NCI-H2196 (cell line): Measurements from ENCODE around the gene HDAC4.

Experiments used
- DNase-seq: peaks from one replicate; lab custom pipeline; 2025; ENCODE audit not compliant: unreplicated experiment; lab: John Stamatoyannopoulos, UW

The HDAC4 gene

GRCh38 chr2:239022437-239023260, 378.2 kb downstream of the HDAC4 start:
- no peak for DNase-seq

- DNase-seq = no peak
Observed at GRCh38 chr2:239021651-239022436, 379.0 kb downstream of the HDAC4 start.

GRCh38 chr2:239021224-239021623, 379.6 kb downstream of the HDAC4 start:
- DNase-seq = no peak

- DNase-seq = no peak
Observed at GRCh38 chr2:239020541-239021041, 380.2 kb downstream of the HDAC4 start.

GRCh38 chr2:239019183-239019581, 381.6 kb downstream of the HDAC4 start:
- DNase-seq = no peak

DNA sequence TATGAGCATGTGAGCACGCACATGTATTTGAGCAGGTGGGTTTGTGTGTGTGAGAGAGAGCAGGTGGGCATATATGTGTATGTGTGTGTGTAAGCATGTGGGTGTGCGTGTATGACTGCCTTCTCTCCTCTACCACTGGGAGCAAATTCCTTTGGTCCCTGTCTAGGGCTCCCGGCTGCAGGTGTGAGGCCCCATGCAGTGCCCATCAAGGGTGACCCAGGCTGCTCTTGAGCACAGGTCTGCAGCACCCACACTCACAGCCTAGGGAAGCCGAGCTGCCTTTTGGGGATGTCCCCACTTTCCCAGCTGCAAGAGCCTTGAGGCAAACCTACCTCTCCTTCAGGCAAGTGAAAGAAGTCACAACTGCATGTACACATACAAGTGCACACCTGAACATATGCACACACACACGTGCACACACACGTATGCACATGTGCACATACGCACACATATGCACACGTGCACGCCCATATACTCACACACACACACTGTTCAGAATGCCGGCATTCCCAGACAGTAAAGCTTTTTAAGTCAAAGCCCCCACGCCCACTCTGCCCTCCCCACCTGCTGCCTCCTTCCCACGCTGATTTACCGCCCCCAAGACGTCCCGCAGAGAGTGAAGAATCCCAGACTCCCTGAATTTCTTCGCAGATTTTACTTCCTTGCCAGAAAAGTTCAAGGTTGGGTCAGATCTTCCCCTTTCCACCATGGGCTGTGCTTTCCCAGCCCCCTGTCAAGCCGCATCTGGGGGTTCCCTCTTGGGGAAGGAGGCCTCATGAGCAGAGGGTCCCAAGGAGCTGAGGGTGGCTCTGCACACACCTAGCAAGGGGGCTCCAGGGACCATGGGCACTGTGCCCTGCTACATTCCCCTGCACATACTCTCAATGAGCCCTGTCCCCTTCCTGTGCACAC, 382.3 kb downstream of the HDAC4 start:
- DNase-seq = no peak

GRCh38 chr2:239017491-239018098, 383.2 kb downstream of the HDAC4 start:
- DNase-seq = no peak

GRCh38 chr2:239015901-239016675, 384.7 kb downstream of the HDAC4 start:
- DNase-seq = no peak

DNA sequence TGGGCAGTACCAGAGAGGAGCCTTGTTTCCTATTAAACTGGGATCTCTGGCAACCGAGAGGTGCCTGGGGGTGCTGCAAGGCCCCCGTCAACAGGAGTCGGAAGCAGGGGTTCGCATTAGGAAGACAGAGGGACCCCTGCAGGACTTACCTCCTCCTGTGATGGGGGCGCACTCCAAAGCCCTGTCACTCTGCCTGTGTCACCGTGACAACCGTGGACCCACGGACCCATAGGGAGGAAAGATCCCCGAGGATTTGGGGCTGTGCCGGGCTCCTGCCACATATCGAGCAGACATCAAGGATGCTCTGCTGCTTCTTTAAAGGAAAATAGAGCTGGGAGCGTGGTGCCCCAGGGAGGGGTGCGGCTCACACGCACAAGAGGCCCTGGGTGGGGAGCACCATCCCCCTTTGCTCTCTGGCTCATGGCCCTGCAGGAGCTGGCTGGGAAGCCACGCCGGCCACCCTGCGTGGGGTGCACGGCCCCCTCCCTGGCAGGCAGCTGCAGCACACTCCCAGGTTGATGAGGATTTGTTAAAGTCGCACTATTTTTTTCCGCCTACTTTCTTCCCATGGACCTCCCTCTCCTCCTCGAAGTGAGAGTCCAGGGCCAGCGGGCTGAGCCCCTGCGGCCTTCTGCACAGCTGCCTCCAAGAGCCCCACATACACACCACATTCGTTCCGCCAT, 385.5 kb downstream of the HDAC4 start:
- DNase-seq = no peak

- DNase-seq = no peak
Observed at GRCh38 chr2:239014458-239015217, 386.2 kb downstream of the HDAC4 start.

- no peak for DNase-seq
Observed at GRCh38 chr2:239013678-239013976, 387.2 kb downstream of the HDAC4 start.

DNA sequence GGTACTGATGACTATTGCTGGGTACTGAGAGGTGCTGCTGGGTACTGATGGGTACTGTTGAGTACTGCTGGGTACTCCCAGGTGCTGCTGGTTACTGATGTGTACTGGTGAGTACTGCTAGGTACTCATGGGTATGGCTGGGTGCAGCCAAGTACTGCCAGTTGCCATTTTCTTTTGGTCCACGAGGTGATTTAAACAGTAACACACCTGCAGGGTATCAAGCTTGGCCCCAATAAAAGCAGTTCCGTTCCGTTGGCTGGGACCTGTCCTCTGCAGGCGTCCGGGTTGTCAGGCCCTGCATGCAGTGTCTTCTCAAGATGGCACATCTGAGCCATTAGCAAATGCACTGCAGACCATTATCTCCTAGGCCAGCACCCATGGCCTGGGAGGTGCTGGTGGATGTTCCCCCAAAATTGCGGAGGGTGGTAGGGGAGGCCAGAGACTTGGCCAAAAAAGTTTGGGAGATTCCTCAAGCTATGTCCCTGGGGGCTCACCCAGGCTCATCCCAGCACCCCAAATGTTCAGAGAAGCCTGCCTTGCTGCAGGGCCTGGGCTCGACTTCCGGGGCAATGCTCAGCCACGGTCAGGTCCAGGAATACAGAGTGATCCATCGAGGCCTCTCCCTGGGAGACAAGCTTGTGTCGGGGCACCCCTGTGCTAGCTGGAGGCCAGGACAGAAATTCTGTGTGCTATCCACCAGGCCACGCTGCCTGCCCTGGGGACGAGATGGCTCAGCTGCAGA, 387.7 kb downstream of the HDAC4 start:
- DNase-seq = no peak

- no peak for DNase-seq
Observed at GRCh38 chr2:239012228-239012627, 388.6 kb downstream of the HDAC4 start.

DNA sequence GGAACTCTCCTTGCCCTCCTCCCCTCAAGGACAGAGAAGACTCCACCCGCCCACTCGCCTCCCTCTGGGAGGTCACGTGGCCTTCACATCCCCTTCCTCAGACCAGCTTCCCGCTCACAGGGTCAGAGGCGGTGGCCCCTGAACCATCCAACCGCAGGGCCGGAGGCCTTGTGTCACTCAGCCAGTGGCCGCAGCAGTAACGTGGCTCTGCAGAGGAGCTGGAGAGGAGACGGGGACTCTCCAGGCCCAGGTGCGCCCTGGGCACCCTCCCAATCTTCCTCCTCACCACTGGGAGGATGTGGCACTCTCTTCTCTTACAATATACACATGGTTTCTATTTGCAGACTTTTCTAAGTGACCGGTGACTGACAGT, 391.2 kb downstream of the HDAC4 start:
- peak; percentile 24 for DNase-seq

DNA sequence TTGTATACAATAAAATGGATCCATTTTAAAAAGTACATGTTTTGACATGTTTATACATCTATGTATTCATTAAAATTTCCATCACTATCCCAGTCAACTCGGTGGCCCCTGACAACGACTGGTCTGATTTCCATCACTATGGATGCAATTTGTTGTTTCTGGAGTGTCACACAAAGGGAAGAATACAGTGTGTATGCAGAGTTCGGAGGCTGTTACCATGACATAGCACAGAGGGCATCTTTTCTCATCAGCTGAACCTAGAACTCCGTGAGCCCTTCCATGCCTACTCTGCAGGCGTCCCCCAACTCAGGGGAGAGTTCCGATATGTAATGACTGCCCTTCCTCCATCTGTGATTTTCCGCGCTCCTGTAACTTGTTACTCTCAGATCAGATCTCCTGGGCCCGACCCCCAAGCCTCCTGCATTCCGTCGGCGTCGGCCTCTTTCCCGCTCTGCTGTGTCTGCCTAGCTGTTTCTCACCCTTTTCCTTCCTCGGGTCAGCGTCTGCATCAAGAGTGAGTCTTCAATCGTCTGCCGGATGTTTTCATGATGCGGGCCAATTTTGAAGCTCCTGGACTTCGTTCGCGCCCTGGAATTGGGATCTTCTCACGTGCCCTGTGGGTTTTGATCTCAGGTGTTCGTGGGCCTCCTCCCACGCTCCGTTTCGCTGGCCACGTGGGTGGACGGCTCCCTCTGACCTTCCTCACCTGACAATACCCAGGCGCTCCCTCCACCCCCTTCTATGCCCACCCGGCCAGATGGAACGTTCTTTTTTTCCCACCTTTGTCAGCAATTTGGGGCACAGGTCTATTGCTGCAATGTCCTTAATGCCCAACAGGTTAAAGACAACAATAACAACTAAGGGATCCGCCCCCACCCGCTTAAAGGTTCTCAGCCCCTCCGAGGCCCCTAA, 391.9 kb downstream of the HDAC4 start:
- no peak for DNase-seq

- no peak for DNase-seq
Observed at GRCh38 chr2:239008004-239008403, 392.8 kb downstream of the HDAC4 start.

- DNase-seq = no peak
Observed at GRCh38 chr2:239006622-239007285, 394.1 kb downstream of the HDAC4 start.
